PC-3 (cell line): ENCODE results near the gene H6PD.

ENCODE experiments used
- EZH2 ChIP-seq: fragments of 300-600 bp; sonication (generic); IDR thresholded peaks from one replicate; pipeline ENCODE4 v1.6.1; 2017; ENCODE audit warnings: antibody characterized with exemption, mild to moderate bottlenecking, low read length; ENCODE audit not compliant: unreplicated experiment
- TF ChIP-seq, protein P1 (sequence below): fragments of 300-600 bp; sonication (generic); conservative IDR thresholded peaks from 2 replicates; pipeline ENCODE4 v1.5.1; 2017; ENCODE audit warnings: antibody characterized with exemption, low read depth, mild to moderate bottlenecking, low read length

DNA sequence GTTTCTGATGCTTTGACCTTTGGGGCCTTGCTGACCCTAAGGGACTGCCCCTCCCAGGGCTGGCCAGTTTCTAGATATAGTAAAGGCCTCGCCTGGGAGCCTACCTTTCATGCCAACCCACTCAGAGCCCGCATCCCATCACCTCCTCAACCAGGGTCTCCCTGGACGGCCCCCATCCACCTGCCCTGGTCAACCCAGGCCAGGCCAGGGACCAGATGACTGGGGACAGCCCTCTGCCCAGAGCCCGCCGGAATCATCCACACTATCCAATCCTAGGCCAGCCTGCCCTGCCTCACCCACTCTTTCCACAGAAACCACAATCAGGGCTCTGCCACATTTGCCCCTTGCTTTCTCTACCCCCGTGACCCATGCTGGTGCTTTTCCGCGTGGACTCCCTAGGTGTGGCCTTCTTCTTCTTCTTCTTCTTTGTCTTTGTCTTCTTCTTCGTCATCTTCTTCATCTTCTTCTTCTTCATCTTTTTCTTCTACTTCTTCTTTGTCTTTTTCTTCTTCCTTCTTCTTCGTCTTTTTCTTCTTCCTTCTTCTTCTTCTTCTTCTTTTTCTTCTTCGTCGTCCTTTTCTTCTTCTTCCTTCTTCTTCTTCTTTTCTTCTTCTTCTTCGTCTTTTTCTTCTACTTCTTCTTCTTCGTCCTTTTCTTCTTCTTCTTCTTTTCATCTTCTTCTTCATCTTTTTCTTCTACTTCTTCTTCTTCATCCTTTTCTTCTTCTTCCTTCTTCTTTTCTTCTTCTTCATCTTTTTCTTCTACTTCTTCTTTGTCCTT, 11.5 kb upstream of the H6PD start:
- TF ChIP-seq, protein P1, sequence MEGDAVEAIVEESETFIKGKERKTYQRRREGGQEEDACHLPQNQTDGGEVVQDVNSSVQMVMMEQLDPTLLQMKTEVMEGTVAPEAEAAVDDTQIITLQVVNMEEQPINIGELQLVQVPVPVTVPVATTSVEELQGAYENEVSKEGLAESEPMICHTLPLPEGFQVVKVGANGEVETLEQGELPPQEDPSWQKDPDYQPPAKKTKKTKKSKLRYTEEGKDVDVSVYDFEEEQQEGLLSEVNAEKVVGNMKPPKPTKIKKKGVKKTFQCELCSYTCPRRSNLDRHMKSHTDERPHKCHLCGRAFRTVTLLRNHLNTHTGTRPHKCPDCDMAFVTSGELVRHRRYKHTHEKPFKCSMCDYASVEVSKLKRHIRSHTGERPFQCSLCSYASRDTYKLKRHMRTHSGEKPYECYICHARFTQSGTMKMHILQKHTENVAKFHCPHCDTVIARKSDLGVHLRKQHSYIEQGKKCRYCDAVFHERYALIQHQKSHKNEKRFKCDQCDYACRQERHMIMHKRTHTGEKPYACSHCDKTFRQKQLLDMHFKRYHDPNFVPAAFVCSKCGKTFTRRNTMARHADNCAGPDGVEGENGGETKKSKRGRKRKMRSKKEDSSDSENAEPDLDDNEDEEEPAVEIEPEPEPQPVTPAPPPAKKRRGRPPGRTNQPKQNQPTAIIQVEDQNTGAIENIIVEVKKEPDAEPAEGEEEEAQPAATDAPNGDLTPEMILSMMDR, result no peak
- no peak for TF ChIP-seq EZH2
